WTC11 (cell line): ENCODE results near the gene FAM193A. TPM values are rescaled to one million over a fixed set of nuclear protein-coding genes. Genes with fewer than 3 reads are reported as not detected.

ENCODE experiments used
- ATAC-seq: fragments of 200-7000 bp; cut with Tn5 transposase; 2 replicates; pipeline ENCODE4 v1.10.0; 2021; ENCODE audit warnings: mild to moderate bottlenecking, moderate library complexity
- CTCF ChIA-PET: fragments of 300-600 bp; sonication (Branson Sonifier 250); formaldehyde crosslinking; loops from one replicate; lab custom pipeline; 2021; ENCODE audit warnings: antibody characterized with exemption; lab: Charles Lee
- POLR2A ChIA-PET: fragments of 350-600 bp; sonication (Branson Sonifier 250); formaldehyde crosslinking; loops from one replicate; lab custom pipeline; 2021; ENCODE audit warnings: antibody characterized with exemption; lab: Charles Lee
- DNase-seq: peaks from one replicate; pipeline ENCODE4 v3.0.0; 2021; ENCODE audit warnings: low spot score
- H3K27ac Mint-ChIP-seq: 2 replicates; pipeline ENCODE4 v1.8.0; 2021; ENCODE audit warnings: mixed read lengths
- H3K27me3 Mint-ChIP-seq: 2 replicates; pipeline ENCODE4 v1.8.0; 2021; ENCODE audit warnings: low read depth, mild to moderate bottlenecking, moderate library complexity, mixed read lengths
- H3K36me3 Mint-ChIP-seq: 2 replicates; pipeline ENCODE4 v1.8.0; 2021; ENCODE audit warnings: mixed read lengths
- H3K4me1 Mint-ChIP-seq: 2 replicates; pipeline ENCODE4 v1.8.0; 2022; ENCODE audit warnings: mixed read lengths
- H3K4me3 Mint-ChIP-seq: 2 replicates; pipeline ENCODE4 v1.8.0; 2021; ENCODE audit warnings: mild to moderate bottlenecking, moderate library complexity, mixed read lengths
- H3K9me3 Mint-ChIP-seq: 2 replicates; pipeline ENCODE4 v1.8.0; 2021; ENCODE audit warnings: mixed read lengths
- AFF4 ChIP-seq: sonication (generic); formaldehyde crosslinking; IDR thresholded peaks from 2 replicates; pipeline ENCODE4 v1.8.1; 2023; ENCODE audit warnings: mild to moderate bottlenecking, missing genetic modification reagents, borderline replicate concordance
- CDX4 ChIP-seq: fragments of 250-450 bp; sonication (Bioruptor Pico); IDR thresholded peaks from 2 replicates; pipeline ENCODE4 v1.9.0; 2021; ENCODE audit warnings: moderate library complexity, mild to moderate bottlenecking, inconsistent platforms, borderline replicate concordance
- HMGA2 ChIP-seq: fragments of 250-450 bp; sonication (Bioruptor Pico); IDR thresholded peaks from 2 replicates; pipeline ENCODE4 v1.4.0; 2021; ENCODE audit warnings: mild to moderate bottlenecking, moderate library complexity
- MAX ChIP-seq: sonication (generic); formaldehyde crosslinking; IDR thresholded peaks from 2 replicates; pipeline ENCODE4 v1.8.0; 2022; ENCODE audit warnings: mild to moderate bottlenecking, missing genetic modification reagents
- OVOL2 ChIP-seq: fragments of 250-450 bp; sonication (Bioruptor Pico); IDR thresholded peaks from 2 replicates; pipeline ENCODE4 v1.9.0; 2021; ENCODE audit warnings: mild to moderate bottlenecking, borderline replicate concordance
- TCF7 ChIP-seq: sonication (generic); formaldehyde crosslinking; IDR thresholded peaks from 2 replicates; pipeline ENCODE4 v1.8.0; 2022; ENCODE audit warnings: mild to moderate bottlenecking, low read depth, missing genetic modification reagents, moderate library complexity
- ZBTB43 ChIP-seq: sonication (generic); formaldehyde crosslinking; IDR thresholded peaks from 2 replicates; pipeline ENCODE4 v1.8.1; 2023; ENCODE audit warnings: mild to moderate bottlenecking, missing genetic modification reagents
- ZMAT4 ChIP-seq: fragments of 250-450 bp; sonication (Bioruptor Pico); IDR thresholded peaks from 2 replicates; pipeline ENCODE4 v1.9.0; 2021; ENCODE audit warnings: mild to moderate bottlenecking
- ZNF121 ChIP-seq: sonication (generic); formaldehyde crosslinking; IDR thresholded peaks from 2 replicates; pipeline ENCODE4 v1.8.0; 2023; ENCODE audit warnings: missing genetic modification reagents
- ZNF263 ChIP-seq: sonication (generic); formaldehyde crosslinking; IDR thresholded peaks from 2 replicates; pipeline ENCODE4 v1.8.1; 2022; ENCODE audit warnings: low read depth, mild to moderate bottlenecking, moderate library complexity, missing genetic modification reagents
- ZNF396 ChIP-seq: fragments of 250-450 bp; sonication (Bioruptor Pico); IDR thresholded peaks from 2 replicates; pipeline ENCODE4 v1.8.0; 2021; ENCODE audit warnings: mild to moderate bottlenecking, moderate library complexity, borderline replicate concordance
- ZNF423 ChIP-seq: fragments of 250-450 bp; sonication (Bioruptor Pico); IDR thresholded peaks from 2 replicates; pipeline ENCODE4 v2.1.2; 2022; ENCODE audit warnings: mild to moderate bottlenecking, moderate library complexity
- ZSCAN18 ChIP-seq: fragments of 250-450 bp; sonication (Bioruptor Pico); IDR thresholded peaks from 2 replicates; pipeline ENCODE4 v2.1.2; 2022; ENCODE audit warnings: mild to moderate bottlenecking, moderate library complexity
- total RNA-seq: library from RNA; stranded (reverse); gene quantifications from 3 replicates; pipeline ENCODE4 v1.2.3, GENCODE V29; 2021
- TF ChIP-seq, protein P1 (sequence below): fragments of 250-450 bp; sonication (Bioruptor Pico); conservative IDR thresholded peaks from 2 replicates; pipeline ENCODE4 v1.9.0; 2021; ENCODE audit warnings: mild to moderate bottlenecking

The FAM193A gene
- total RNA-seq, 1 experiment from 2014 or later, result 28.1 TPM

DNA sequence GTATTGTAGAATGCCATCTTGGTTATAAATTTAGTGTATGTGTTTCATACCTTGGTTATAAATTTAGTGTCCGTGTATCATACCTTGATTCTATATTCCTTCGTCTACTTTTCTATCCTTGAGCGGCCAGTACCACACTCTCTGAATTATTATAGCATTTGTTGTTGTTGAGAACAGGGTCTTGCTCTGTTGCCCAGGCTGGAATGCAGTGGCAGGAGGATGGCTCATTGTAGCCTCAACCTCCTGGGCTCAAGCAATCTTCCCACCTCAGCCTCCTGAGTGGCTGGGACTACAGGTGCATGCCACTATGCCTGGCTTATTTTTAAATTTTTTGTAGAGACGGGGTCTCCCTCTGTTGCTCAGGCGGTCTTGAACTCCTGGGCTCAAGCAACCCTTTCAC is 50.1 kb downstream of the FAM193A start:
- Mint-ChIP-seq H3K27ac (no peak overlapping the region), H3K27me3 (no peaks in the 10 kb centered on the region), H3K4me3 (no peak overlapping the region), H3K9me3 (no peaks in the 10 kb centered on the region), H3K36me3 (no peaks in the 10 kb centered on the region; the same call in 1 of the 2 replicates), H3K4me1 (peaks cover 56% of the 10 kb centered on the region)
- ATAC-seq, result no peak
- TF ChIP-seq ZNF121 (peak; percentile 92), TCF7 (CRISPR knock-in tag) (no peak)
- ChIA-PET CTCF (no interaction called here), POLR2A (no interaction called here)
- DNase-seq, result no peak

GRCh38 chr4:2587213-2587823 is 50.9 kb downstream of the FAM193A start:
- peak overlapping the region; percentile 93 for H3K27ac Mint-ChIP-seq
- CTCF ChIA-PET, result no interaction called here

GRCh38 chr4:2588259-2588658 is 51.8 kb downstream of the FAM193A start:
- ATAC-seq (no peak), DNase-seq (no peak)
- no peaks in the 10 kb centered on the region for H3K27me3 Mint-ChIP-seq
- H3K4me1 Mint-ChIP-seq, result peaks cover 55% of the 10 kb centered on the region
- ChIA-PET CTCF (no interaction called here), POLR2A (interaction anchor here (1.0 kb wide), 1 partner anchor 52 kb away, joined by 4 read pairs; no protein-coding TSS in a partner anchor)
- H3K36me3 Mint-ChIP-seq, result no peaks in the 10 kb centered on the region
- peak overlapping the region; percentile 69 for H3K27ac Mint-ChIP-seq
- TF ChIP-seq CDX4, result no peak
- no peak for TF ChIP-seq ZBTB43 (CRISPR knock-in tag)
- TF ChIP-seq OVOL2 (CRISPR knock-in tag), result no peak
- TF ChIP-seq, protein P1, sequence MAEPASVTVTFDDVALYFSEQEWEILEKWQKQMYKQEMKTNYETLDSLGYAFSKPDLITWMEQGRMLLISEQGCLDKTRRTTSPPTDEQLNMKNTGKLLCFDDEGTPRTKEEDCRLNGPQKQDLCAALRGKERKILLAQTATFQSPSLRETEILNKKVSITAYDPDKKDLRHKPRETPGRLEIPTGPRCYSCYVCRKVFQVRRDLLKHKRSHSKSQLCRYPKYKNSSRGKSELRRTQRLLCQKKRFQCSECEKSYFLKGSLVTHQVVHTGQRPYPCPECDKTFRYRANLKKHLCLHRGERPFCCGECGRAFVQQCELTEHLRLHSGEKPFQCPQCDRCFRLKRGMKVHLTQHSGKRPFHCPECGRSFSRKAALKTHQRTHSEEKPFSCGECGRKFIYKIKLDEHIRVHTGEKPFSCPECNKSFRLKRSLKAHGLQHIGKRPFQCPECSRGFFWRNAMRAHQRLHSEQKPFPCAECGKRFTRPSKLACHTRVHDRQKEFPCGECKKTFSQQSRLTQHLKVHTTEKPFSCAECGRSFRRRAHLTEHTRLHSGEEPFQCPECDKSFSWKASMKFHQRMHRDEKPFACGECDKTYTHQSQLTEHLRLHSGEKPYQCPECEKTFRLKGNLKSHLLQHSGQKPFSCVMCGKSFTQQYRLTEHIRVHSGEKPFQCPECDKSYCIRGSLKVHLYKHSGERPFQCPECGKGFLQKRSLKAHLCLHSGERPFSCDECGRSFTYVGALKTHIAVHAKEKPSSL (CRISPR knock-in tag), result no peak
- TF ChIP-seq ZSCAN18 (CRISPR knock-in tag), result no peak
- no peak for TF ChIP-seq AFF4 (CRISPR knock-in tag)
- TF ChIP-seq ZNF396 (CRISPR knock-in tag), result no peak
- no peak for TF ChIP-seq ZNF423 (CRISPR knock-in tag)
- TF ChIP-seq ZNF263 (CRISPR knock-in tag), result no peak
- TF ChIP-seq MAX (CRISPR knock-in tag), result no peak
- no peak overlapping the region for H3K4me3 Mint-ChIP-seq
- no peaks in the 10 kb centered on the region for H3K9me3 Mint-ChIP-seq

More at GRCh38 chr4:2587213-2587823, 50.9 kb downstream of the FAM193A start:
- ATAC-seq (peak; percentile 27; the same call in 1 of the 2 replicates), DNase-seq (no peak)
- H3K9me3 Mint-ChIP-seq, result no peaks in the 10 kb centered on the region
- peaks cover 55% of the 10 kb centered on the region for H3K4me1 Mint-ChIP-seq
- TF ChIP-seq ZMAT4 (no peak), HMGA2 (CRISPR knock-in tag) (no peak), CDX4 (no peak)
- H3K4me3 Mint-ChIP-seq, result no peak overlapping the region
- H3K36me3 Mint-ChIP-seq, result no peaks in the 10 kb centered on the region
- H3K27me3 Mint-ChIP-seq, result no peaks in the 10 kb centered on the region
- POLR2A ChIA-PET, result interaction anchor here (1.0 kb wide), 1 partner anchor 51 kb away, joined by 4 read pairs; no protein-coding TSS in a partner anchor
